Sigmoid colon (tissue), 4 donors: ENCODE measurements around the gene EP400.

Source experiments
- EP300 ChIP-seq, 4 donors: sonication (generic); formaldehyde crosslinking; IDR thresholded peaks; one replicate each; pipeline ENCODE4 v1.6.1; 2017; ENCODE audit warnings: antibody characterized with exemption in 4 of 4
- POLR2A ChIP-seq, 2 donors: fragments of 450-650 bp; IDR thresholded peaks; one replicate each; pipeline ENCODE4 v1.6.1; 2016; ENCODE audit warnings: antibody characterized with exemption in 2 of 2, mild to moderate bottlenecking in 2 of 2, moderate library complexity in 2 of 2
- POLR2AphosphoS5 ChIP-seq, 4 donors: sonication (generic); formaldehyde crosslinking; IDR thresholded peaks; one replicate each; pipeline ENCODE4 v1.6.1; 2017; ENCODE audit warnings: antibody characterized with exemption in 4 of 4
- TF ChIP-seq, protein P1 (sequence below), 4 experiments: fragments of 450-650 bp in 3 of 4; fragments of 200-600 bp in 1 of 4; IDR thresholded peaks; one replicate each; pipeline ENCODE4 v1.5.1; 2016 to 2019; ENCODE audit warnings: antibody characterized with exemption in 4 of 4, mild to moderate bottlenecking in 3 of 4, moderate library complexity in 2 of 4

DNA sequence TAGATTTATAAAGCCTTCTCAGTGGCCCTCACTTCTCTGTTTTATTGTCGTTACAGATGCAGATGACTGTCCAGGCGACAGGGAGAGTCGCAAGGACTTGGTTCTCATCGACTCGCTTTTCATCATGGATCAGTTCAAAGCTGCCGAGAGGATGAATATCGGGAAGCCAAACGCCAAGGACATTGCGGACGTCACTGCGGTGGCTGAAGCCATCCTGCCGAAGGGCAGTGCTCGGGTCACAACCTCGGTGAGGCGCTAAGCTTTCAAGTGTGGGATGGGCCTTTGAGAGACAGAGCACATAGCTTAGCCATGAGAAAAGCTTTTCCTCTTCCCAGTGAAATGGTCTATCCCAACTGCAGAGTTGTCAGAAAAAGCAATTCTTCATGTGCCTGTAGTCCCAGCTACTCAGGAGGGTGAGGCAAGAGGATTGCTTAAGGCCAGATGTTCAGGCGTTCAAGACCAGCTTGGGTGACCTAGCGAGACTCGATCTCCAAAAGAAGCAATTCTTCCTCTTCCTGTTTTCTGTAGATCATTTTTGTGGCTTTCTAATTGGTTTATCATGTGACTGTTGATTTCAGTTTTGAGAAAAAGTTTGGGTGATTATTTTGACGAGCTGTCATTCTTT lies 56.4 kb downstream of the EP400 start:
- TF ChIP-seq, protein P1, sequence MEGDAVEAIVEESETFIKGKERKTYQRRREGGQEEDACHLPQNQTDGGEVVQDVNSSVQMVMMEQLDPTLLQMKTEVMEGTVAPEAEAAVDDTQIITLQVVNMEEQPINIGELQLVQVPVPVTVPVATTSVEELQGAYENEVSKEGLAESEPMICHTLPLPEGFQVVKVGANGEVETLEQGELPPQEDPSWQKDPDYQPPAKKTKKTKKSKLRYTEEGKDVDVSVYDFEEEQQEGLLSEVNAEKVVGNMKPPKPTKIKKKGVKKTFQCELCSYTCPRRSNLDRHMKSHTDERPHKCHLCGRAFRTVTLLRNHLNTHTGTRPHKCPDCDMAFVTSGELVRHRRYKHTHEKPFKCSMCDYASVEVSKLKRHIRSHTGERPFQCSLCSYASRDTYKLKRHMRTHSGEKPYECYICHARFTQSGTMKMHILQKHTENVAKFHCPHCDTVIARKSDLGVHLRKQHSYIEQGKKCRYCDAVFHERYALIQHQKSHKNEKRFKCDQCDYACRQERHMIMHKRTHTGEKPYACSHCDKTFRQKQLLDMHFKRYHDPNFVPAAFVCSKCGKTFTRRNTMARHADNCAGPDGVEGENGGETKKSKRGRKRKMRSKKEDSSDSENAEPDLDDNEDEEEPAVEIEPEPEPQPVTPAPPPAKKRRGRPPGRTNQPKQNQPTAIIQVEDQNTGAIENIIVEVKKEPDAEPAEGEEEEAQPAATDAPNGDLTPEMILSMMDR (IDR thresholded peaks at IDR 0.05), result no peak
- TF ChIP-seq EP300 (IDR thresholded peaks at IDR 0.05) (no peak), POLR2A (IDR thresholded peaks at IDR 0.05) (no peak), POLR2AphosphoS5 (IDR thresholded peaks at IDR 0.05) (no peak)
